Mesodermal cell (in vitro differentiated cells): ENCODE measurements around the gene AHCY.

Source experiments
- H3K27ac ChIP-seq: 2 replicates; pipeline ENCODE4 v1.7.0; 2013; ENCODE audit warnings: mild to moderate bottlenecking, low read depth, low read length, moderate library complexity; ENCODE audit not compliant: severe bottlenecking
- H3K36me3 ChIP-seq: 2 replicates; pipeline ENCODE4 v1.7.1; 2013; ENCODE audit warnings: mild to moderate bottlenecking, low read length, moderate library complexity; ENCODE audit not compliant: control insufficient read depth, insufficient read depth
- H3K4me1 ChIP-seq: one replicate; pipeline ENCODE4 v1.7.1; 2013; ENCODE audit warnings: mild to moderate bottlenecking, low read length; ENCODE audit not compliant: insufficient read depth, control insufficient read depth, poor library complexity, severe bottlenecking
- H3K4me3 ChIP-seq: 2 replicates; pipeline ENCODE4 v1.7.0; 2013; ENCODE audit warnings: low read length, control low read depth, mild to moderate bottlenecking; ENCODE audit not compliant: insufficient read depth, poor library complexity, severe bottlenecking; ENCODE audit errors: extremely low read depth
- H3K9me3 ChIP-seq: 2 replicates; pipeline ENCODE4 v1.7.1; 2013; ENCODE audit warnings: mild to moderate bottlenecking, low read length, moderate library complexity; ENCODE audit not compliant: control insufficient read depth
- WGBS, 2 experiments: methylation state at CpG; one replicate each; pipeline ENCODE4 v1.1.5; 2013; ENCODE audit warnings: missing lambda C conversion rate in 2 of 2; ENCODE audit not compliant: insufficient coverage in 2 of 2; 5-methylcytosine and 5-hydroxymethylcytosine counted together

The AHCY gene

GRCh38 chr20:34322267-34323105, 19.3 kb upstream of the AHCY start:
- H3K36me3 ChIP-seq: no peaks in the 10 kb centered on the region
- H3K9me3 ChIP-seq: no peaks in the 10 kb centered on the region
- no peak overlapping the region for H3K4me3 ChIP-seq
- WGBS, 2 experiments: 76 to 92% methylated on average over 7 to 8 of the region's 9 CpGs
- no peaks in the 10 kb centered on the region for H3K4me1 ChIP-seq
- H3K27ac ChIP-seq: no peak overlapping the region

GRCh38 chr20:34320861-34321260, 17.7 kb upstream of the AHCY start:
- Histone ChIP-seq H3K4me1 (no peaks in the 10 kb centered on the region), H3K36me3 (no peaks in the 10 kb centered on the region), H3K4me3 (no peak overlapping the region), H3K27ac (no peak overlapping the region), H3K9me3 (no peaks in the 10 kb centered on the region)
- whole genome bisulfite sequencing, 2 experiments: 86 to 93% methylated on average over 3 of the region's 3 CpGs

- no peak overlapping the region for H3K27ac ChIP-seq
- 53 to 60% methylated on average over 1 to 3 of the region's 4 CpGs for WGBS, 2 experiments
- no peaks in the 10 kb centered on the region for H3K9me3 ChIP-seq
- no peaks in the 10 kb centered on the region for H3K4me1 ChIP-seq
- no peak overlapping the region for H3K4me3 ChIP-seq
- H3K36me3 ChIP-seq: no peaks in the 10 kb centered on the region
Observed at GRCh38 chr20:34318609-34319443, 15.7 kb upstream of the AHCY start.

GRCh38 chr20:34316196-34316814, 13.2 kb upstream of the AHCY start:
- no peak overlapping the region for H3K27ac ChIP-seq
- H3K36me3 ChIP-seq: no peaks in the 10 kb centered on the region
- 100% methylated on average over 1 of the region's 6 CpGs for WGBS, 2 experiments
- H3K4me3 ChIP-seq: no peak overlapping the region
- peaks cover 7% of the 10 kb centered on the region for H3K4me1 ChIP-seq
- H3K9me3 ChIP-seq: no peaks in the 10 kb centered on the region

- 94 to 100% methylated on average over 3 of the region's 3 CpGs for WGBS, 2 experiments
- Histone ChIP-seq H3K9me3 (no peaks in the 10 kb centered on the region), H3K36me3 (no peaks in the 10 kb centered on the region), H3K4me1 (peaks cover 7% of the 10 kb centered on the region), H3K27ac (no peak overlapping the region), H3K4me3 (no peak overlapping the region)
Observed at GRCh38 chr20:34315236-34315635, 12.1 kb upstream of the AHCY start.

GRCh38 chr20:34312544-34313217, 9.5 kb upstream of the AHCY start:
- WGBS, 2 experiments: 2 to 4% methylated on average over 11 of the region's 14 CpGs

GRCh38 chr20:34312024-34312460, 8.9 kb upstream of the AHCY start:
- Histone ChIP-seq H3K27ac (no peak overlapping the region), H3K9me3 (no peaks in the 10 kb centered on the region), H3K4me3 (peak overlapping the region; percentile 7), H3K36me3 (no peaks in the 10 kb centered on the region), H3K4me1 (peaks cover 7% of the 10 kb centered on the region)
- WGBS, 2 experiments: 21 to 24% methylated on average over 5 to 10 of the region's 11 CpGs

More at GRCh38 chr20:34312544-34313217, 9.5 kb upstream of the AHCY start:
- no peak overlapping the region for H3K4me3 ChIP-seq
- no peaks in the 10 kb centered on the region for H3K9me3 ChIP-seq
- no peak overlapping the region for H3K27ac ChIP-seq
- H3K36me3 ChIP-seq: no peaks in the 10 kb centered on the region
- H3K4me1 ChIP-seq: peaks cover 7% of the 10 kb centered on the region

GRCh38 chr20:34311118-34312023, 8.2 kb upstream of the AHCY start:
- H3K36me3 ChIP-seq: no peaks in the 10 kb centered on the region
- H3K9me3 ChIP-seq: no peaks in the 10 kb centered on the region
- H3K4me3 ChIP-seq: peak overlapping the region; percentile 7
- peaks cover 7% of the 10 kb centered on the region for H3K4me1 ChIP-seq
- WGBS, 2 experiments: 3 to 11% methylated on average over 23 to 40 of the region's 45 CpGs
- H3K27ac ChIP-seq: no peak overlapping the region

- H3K4me1 ChIP-seq: peaks cover 7% of the 10 kb centered on the region
- no peaks in the 10 kb centered on the region for H3K36me3 ChIP-seq
- no peak overlapping the region for H3K27ac ChIP-seq
- no peak overlapping the region for H3K4me3 ChIP-seq
- no peaks in the 10 kb centered on the region for H3K9me3 ChIP-seq
- WGBS, 2 experiments: 83 to 94% methylated on average over 13 to 17 of the region's 19 CpGs
Observed at GRCh38 chr20:34310481-34311117, 7.4 kb upstream of the AHCY start.
